HT-29 (cell line): ENCODE results near the gene SPATA1. TPM values are rescaled to one million over a fixed set of nuclear protein-coding genes. Genes with fewer than 3 reads are reported as not detected.
A peak's percentile ranks its signal among the peaks of the same experiment; 100 is the strongest.
"Not testable (repeated sequence)": the region's sequence is repeated elsewhere in the genome, so short reads cannot be mapped to it uniquely, and the experiment has no call there.

Source experiments
- DNase-seq: peaks from one replicate; pipeline ENCODE4 v3.0.0-alpha.2; 2015; ENCODE audit warnings: low spot score
- total RNA-seq: library from RNA; depleted of rRNA; stranded (reverse); fragments of >200 nt; shearing (Covaris generic); gene quantifications from 2 replicates; pipeline ENCODE4 v1.2.3, GENCODE V29; 2014; rRNA removed

The SPATA1 gene
- total RNA-seq, result 1.0 and 1.3 TPM in 2 replicates

DNA sequence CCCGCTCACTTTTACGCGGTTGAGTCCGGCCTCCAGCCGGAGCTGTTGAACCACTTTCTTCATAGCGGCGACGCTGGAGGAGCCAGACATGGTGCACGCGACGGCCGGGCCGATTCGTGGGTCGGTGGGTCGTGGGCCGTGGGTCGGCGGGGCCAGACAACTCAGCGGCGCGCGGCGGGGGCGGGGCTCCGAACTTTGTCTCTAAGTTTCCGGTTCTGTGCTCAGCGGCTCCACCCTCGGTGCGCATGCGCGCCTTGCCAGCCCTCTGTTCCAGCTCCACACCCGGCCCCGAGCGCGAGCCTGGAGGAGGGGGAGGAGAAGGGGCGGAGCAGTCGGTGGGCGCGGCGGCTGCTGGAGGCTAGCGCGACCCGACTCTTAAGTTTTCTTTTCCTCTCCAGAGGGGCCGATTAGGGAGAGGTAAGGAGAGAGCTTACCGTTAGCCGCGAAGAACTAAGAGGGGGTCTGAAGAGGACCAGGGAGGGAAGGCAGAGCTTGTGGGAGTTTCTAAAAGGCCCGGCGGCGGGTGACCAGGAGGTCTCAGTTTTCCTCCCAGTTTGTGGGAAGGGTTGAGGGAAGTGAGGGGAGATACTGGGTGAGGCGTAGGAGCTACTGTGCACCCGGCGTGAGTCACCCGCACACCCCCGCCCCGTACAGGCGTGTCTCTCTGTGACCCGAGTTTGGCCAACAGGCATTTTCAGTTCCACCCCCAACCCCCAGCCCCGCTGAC lies at the start of gene SPATA1, which contains the start of gene GNG5:
Gene SPATA1 (plus strand): TSS at position 385 of the 727 bp plus-strand sequence. CDS start 9,974 bp downstream, outside the sequence.
Gene GNG5 (minus strand): TSS at position 580 of the 727 bp plus-strand sequence. CDS start 490 bp downstream, at position 90.
- DNase-seq, result peak; percentile 98

GRCh38 chr1:84462118-84462517 lies 44.1 kb upstream of the SPATA1 start:
- DNase-seq, result no peak

GRCh38 chr1:84467298-84467697 lies 38.9 kb upstream of the SPATA1 start:
- no peak for DNase-seq

DNA sequence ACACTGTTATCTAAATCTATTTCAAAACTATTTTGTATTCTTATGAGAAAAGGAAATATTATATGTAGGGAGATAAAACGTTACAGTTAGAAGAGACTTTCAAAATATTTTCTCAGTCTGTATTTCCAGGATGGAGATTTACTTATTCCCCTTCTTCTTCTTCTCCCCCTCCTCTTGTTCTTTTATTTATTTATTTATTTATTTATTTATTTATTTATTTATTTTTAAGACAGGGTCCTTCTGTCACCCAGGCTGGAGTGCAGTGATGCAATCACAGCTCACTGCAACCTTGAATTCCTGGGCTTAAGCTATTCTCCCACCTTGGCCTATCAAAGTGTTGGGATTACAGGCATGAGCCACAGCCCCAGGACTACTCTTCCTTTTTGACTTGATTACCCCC lies 30.0 kb upstream of the SPATA1 start:
- no peak for DNase-seq

- DNase-seq, result peak; percentile 84
Measured at GRCh38 chr1:84478876-84479868, 27.0 kb upstream of the SPATA1 start, which contains the start of gene RPF1. Gene RPF1 (plus strand): TSS chr1:84479266. CDS start chr1:84479282, 16 bp downstream.

DNA sequence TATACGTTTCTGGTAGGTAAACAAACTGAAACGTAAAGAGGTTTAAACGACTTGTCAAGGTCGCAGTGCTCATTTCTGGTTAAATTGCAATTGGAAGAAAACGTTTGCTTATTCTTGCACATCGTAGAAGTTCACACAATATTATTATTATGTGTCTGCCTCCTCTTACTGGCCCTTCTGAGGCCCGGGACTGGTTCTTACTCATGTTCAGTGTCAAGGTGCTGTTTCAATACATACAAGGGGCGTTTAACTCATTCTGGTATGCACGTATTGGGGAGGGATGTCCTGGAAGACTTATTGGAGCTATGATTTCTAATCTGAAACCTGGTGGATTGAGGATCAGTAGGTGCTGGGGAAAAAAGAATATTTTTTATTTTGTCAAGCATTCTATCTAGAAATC lies 26.2 kb upstream of the SPATA1 start:
- DNase-seq, result no peak

DNA sequence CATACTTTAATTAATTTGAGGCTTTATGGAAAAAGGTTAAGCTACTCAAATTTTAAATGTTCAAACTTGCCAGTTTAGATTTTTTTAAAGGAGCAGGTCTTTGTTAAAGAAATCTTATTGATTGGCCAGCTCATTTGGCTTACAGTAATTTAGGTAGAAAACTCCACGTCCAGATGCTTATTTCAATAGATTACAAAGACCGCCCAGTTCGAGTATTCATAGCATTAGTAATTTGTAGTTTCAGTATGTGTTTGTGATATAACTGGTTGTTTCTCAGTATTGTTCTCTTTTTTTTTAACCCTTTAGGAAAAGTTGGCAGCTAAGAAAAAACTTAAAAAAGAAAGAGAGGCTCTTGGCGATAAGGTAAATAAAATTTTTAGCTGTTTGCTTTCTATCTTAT lies 25.5 kb upstream of the SPATA1 start:
- DNase-seq, result no peak

GRCh38 chr1:84481317-84481716 lies 24.9 kb upstream of the SPATA1 start:
- DNase-seq, result no peak

GRCh38 chr1:84488107-84488506 lies 18.1 kb upstream of the SPATA1 start:
- DNase-seq, result no peak

GRCh38 chr1:84489766-84490165 lies 16.4 kb upstream of the SPATA1 start:
- no peak for DNase-seq

- DNase-seq, result no peak
Measured at GRCh38 chr1:84492726-84493125, 13.5 kb upstream of the SPATA1 start.

- no peak for DNase-seq
Measured at GRCh38 chr1:84493747-84494146, 12.4 kb upstream of the SPATA1 start.

GRCh38 chr1:84496498-84496897 lies 9.7 kb upstream of the SPATA1 start:
- DNase-seq, result no peak

GRCh38 chr1:84497631-84498275 lies 8.4 kb upstream of the SPATA1 start:
- no peak for DNase-seq

- DNase-seq, result no peak
Measured at GRCh38 chr1:84502927-84503326, 3.3 kb upstream of the SPATA1 start.

DNA sequence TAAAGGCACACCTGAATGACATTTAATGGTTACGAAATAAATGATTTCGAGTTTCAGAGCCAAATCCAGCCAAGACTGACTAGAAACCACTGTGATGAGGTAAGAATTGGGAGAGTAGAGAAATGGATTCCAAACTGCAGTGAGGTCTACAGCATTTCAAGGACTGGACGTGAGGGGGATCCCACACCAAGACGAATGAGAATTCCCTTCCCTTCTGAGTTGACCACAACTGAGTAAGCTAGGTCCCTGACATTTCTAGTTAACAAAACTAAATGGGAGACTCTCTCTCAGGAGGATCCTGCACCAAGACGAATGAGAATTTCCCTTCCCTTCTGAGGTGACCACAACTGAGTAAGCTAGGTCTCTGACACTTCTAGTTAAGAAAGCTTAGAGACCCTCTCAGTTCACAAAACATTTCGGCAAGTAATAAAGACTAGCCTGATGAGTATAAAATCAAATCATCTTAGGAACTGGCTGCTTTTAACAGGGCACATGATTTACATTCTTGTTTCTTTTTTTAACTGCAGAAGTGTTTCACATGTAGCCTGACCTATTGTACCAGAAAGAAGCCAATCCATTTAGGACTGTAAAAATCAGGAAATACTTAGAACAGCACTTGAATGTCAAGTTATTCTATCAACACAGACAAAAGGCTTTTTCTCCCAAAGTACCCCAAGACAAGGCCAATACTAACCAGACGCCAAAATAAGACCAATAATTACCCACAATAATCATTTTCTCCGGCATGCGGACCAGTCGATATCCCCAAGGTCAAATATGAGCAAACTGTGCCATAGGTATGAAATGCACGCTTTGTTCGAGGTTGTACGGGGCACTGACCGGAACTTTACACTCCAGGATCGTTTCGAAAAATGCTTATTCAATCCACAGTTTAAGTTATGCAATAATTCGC lies 1.4 kb upstream of the SPATA1 start:
- no peak for DNase-seq

- DNase-seq, result peak; percentile 75
Measured at GRCh38 chr1:84505493-84506001, 639 bp upstream of the SPATA1 start.

DNA sequence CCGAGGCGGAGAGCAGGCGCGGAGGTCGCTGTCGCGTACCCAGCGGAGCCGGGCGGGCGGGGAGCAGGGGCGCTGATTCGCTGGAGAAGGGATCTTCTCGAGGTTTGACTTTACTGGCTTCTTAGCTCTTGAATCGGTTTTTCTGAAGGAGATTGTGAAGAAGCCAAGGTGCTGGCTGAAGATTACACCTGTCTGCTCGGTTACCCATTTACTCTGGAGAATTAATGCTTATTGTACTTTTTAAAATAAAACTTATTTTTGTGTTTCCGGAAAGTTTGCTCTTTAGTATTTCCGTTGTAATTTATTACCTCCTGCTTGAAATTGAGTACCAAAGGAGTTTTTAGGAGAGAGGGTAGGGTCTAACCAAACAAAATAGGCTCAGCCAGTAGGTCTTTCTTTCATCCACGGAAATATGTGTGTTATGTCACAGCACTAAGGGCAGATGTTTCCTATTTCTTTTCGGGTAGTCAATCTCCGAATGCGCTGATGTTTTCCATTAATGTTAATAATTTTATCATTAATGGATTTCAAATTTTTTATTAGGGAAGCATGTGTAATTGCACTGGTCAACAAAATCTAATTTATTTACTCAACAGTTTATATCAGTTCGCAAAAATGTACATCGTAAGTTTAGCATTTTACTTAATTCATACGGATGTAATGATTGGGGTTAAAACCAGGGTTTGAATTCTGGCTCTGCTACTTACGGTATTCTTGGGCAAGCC lies 705 bp downstream of the SPATA1 start:
- no peak for DNase-seq

DNA sequence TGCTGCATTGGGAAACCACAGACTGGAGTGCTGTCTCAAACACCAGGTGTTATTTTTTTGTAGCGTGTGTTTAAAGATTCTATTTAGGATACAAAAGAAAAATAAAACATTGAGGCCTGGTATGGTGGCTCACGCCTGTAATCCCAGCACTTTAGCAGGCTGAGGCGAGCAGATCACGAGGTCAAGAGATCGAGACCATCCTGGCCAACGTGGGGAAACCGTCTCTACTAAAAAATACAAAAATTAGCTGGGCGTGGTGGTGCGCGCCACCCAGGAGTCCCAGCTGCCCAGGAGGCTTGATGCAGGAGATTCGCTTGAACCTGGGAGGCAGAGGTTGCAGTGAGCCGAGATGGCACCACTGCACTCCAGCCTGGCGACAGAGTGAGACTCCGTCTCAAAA lies 1.7 kb downstream of the SPATA1 start:
- not testable (repeated sequence) for DNase-seq

GRCh38 chr1:84508510-84508909 lies 2.3 kb downstream of the SPATA1 start:
- DNase-seq, result no peak
